IMR-90 (cell line): ENCODE measurements around the gene COTL1.

Source experiments
- BHLHE40 ChIP-seq: fragments of 150-350 bp; IDR thresholded peaks from 2 replicates; pipeline ENCODE4 v1.6.1; 2016; ENCODE audit warnings: mild to moderate bottlenecking, low read depth, low read length
- CTCF ChIP-seq: conservative IDR thresholded peaks from 2 replicates; pipeline ENCODE4 v1.5.1; 2012; ENCODE audit warnings: mild to moderate bottlenecking, low read depth, low read length, improper control_type of control experiment
- FOS ChIP-seq: fragments of 150-350 bp; IDR thresholded peaks from 2 replicates; pipeline ENCODE4 v1.6.1; 2016; ENCODE audit warnings: low read depth, low read length
- MXI1 ChIP-seq: IDR thresholded peaks from 2 replicates; pipeline ENCODE4 v1.6.1; 2012; ENCODE audit warnings: low read depth, mild to moderate bottlenecking, low read length, moderate library complexity, borderline replicate concordance
- POLR2A ChIP-seq: IDR thresholded peaks from 2 replicates; pipeline ENCODE4 v1.6.1; 2012; ENCODE audit warnings: mild to moderate bottlenecking, low read depth, low read length
- RAD21 ChIP-seq: IDR thresholded peaks from 2 replicates; pipeline ENCODE4 v1.6.1; 2012; ENCODE audit warnings: low read length, improper control_type of control experiment
- RCOR1 ChIP-seq: IDR thresholded peaks from 2 replicates; pipeline ENCODE4 v1.6.1; 2012; ENCODE audit warnings: mild to moderate bottlenecking, low read length, improper control_type of control experiment; ENCODE audit not compliant: insufficient replicate concordance
- SMC3 ChIP-seq: fragments of 150-350 bp; IDR thresholded peaks from 2 replicates; pipeline ENCODE4 v1.6.1; 2016; ENCODE audit warnings: low read depth, mild to moderate bottlenecking, antibody characterized with exemption, low read length, moderate library complexity
- USF2 ChIP-seq: fragments of 150-350 bp; IDR thresholded peaks from 2 replicates; pipeline ENCODE4 v1.6.1; 2017; ENCODE audit warnings: mild to moderate bottlenecking, antibody characterized with exemption, low read length, low read depth

GRCh38 chr16:84640145-84640544, 22.3 kb upstream of the COTL1 start:
- TF ChIP-seq FOS (no peak), CTCF (no peak), SMC3 (no peak), POLR2A (no peak), MXI1 (no peak), RCOR1 (no peak), USF2 (no peak), BHLHE40 (no peak), RAD21 (no peak)
